Measurements from ENCODE around the gene PTP4A2. TPM values are rescaled to one million over a fixed set of nuclear protein-coding genes. Genes with fewer than 3 reads are reported as not detected.

PTP4A2 gene
- total RNA-seq, 4 donors from 2014 or later, result 276 to 567 (median 333) TPM

- TF ChIP-seq CTCF (IDR thresholded peaks at IDR 0.05) (peak; percentile 14 to 57 (median 34)), POLR2A (IDR thresholded peaks at IDR 0.05) (no peak)
Measured at GRCh38 chr1:31939484-31940329, 1.5 kb upstream of the PTP4A2 start.

GRCh38 chr1:31937300-31938183, 626 bp downstream of the PTP4A2 start:
- H3K36me3 ChIP-seq, result no peaks in the 10 kb centered on the region
- H3K27ac ChIP-seq, result peak overlapping the region; percentile 95 to 96
- peaks cover 13 to 21% of the 10 kb centered on the region in 2 donors for H3K4me1 ChIP-seq
- TF ChIP-seq CTCF (IDR thresholded peaks at IDR 0.05), result no peak
- TF ChIP-seq POLR2A (IDR thresholded peaks at IDR 0.05), result no peak
- DNase-seq, result peak; percentile 83 to 84
- H3K9me3 ChIP-seq, result no peaks in the 10 kb centered on the region
- H3K4me3 ChIP-seq, result peak overlapping the region; percentile 73 to 86
- H3K27me3 ChIP-seq, result no peaks in the 10 kb centered on the region
- intact Hi-C loops (cut with DNase I; ENCODE audit: low total_unique reads), result no loop called here

More at GRCh38 chr1:31939484-31940329, 1.5 kb upstream of the PTP4A2 start:
- Histone ChIP-seq H3K4me3 (no peak overlapping the region), H3K27me3 (no peaks in the 10 kb centered on the region), H3K27ac (peak overlapping the region; percentile 95 to 96), H3K36me3 (no peaks in the 10 kb centered on the region), H3K9me3 (no peaks in the 10 kb centered on the region), H3K4me1 (peaks cover 8 to 13% of the 10 kb centered on the region in 2 donors)
- intact Hi-C loops (cut with DNase I; ENCODE audit: low total_unique reads), result no loop called here
- DNase-seq, result peak; percentile 74 to 80

GRCh38 chr1:31936981-31937299, 1.2 kb downstream of the PTP4A2 start:
- Histone ChIP-seq H3K27ac (peak overlapping the region; percentile 95 to 96), H3K4me1 (peaks cover 13 to 24% of the 10 kb centered on the region in 2 donors), H3K4me3 (peak overlapping the region; percentile 73 to 86), H3K36me3 (no peaks in the 10 kb centered on the region), H3K27me3 (no peaks in the 10 kb centered on the region), H3K9me3 (no peaks in the 10 kb centered on the region)
- TF ChIP-seq POLR2A (IDR thresholded peaks at IDR 0.05) (no peak), CTCF (IDR thresholded peaks at IDR 0.05) (no peak)
- DNase-seq, result no peak
- intact Hi-C loops (cut with DNase I; ENCODE audit: low total_unique reads), result no loop called here

- TF ChIP-seq CTCF (IDR thresholded peaks at IDR 0.05) (no peak), POLR2A (IDR thresholded peaks at IDR 0.05) (no peak)
- no peak for DNase-seq
- H3K27ac ChIP-seq, result peak overlapping the region; percentile 95 to 96
- H3K4me1 ChIP-seq, result peaks cover 13 to 24% of the 10 kb centered on the region in 2 donors
- intact Hi-C loops (cut with DNase I; ENCODE audit: low total_unique reads), result no loop called here
- peak overlapping the region; percentile 73 to 86 for H3K4me3 ChIP-seq
- H3K27me3 ChIP-seq, result no peaks in the 10 kb centered on the region
- H3K36me3 ChIP-seq, result no peaks in the 10 kb centered on the region
- H3K9me3 ChIP-seq, result no peaks in the 10 kb centered on the region
Measured at GRCh38 chr1:31936278-31936980, 1.7 kb downstream of the PTP4A2 start.

All from uterus (tissue), 4 donors.